C4-2B (cell line): ENCODE measurements around the gene LYSMD4.

Experiments used
- H3K27ac ChIP-seq: fragments of 450-650 bp; 2 replicates; pipeline ENCODE4 v1.5.1; 2017
- ZFX ChIP-seq: fragments of 450-650 bp; IDR thresholded peaks from 2 replicates; pipeline ENCODE4 v1.6.1; 2017
- TF ChIP-seq, protein P1 (sequence below): fragments of 450-650 bp; conservative IDR thresholded peaks from 2 replicates; pipeline ENCODE4 v1.5.1; 2017; ENCODE audit warnings: mild to moderate bottlenecking

Gene LYSMD4

DNA sequence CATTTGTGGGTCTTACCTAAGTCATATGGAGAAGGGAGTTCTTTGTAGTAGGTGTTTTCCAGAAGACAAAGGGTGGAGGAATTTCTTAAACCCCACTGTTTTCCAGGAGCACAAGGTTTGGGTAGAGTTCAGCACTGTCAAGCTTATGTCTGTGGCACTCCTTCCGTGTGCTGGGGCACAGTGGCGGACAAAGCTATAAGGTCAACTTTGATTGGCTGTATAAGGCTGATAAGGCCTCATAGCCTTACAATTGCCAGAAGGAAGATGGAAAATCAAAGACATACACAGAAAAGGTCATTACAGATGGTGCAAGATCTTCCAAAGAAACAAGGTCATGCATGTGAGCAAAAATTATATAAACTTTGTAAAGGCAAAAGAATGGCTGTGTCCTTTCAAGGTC is 3.5 kb upstream of the LYSMD4 start:
- TF ChIP-seq, protein P1, sequence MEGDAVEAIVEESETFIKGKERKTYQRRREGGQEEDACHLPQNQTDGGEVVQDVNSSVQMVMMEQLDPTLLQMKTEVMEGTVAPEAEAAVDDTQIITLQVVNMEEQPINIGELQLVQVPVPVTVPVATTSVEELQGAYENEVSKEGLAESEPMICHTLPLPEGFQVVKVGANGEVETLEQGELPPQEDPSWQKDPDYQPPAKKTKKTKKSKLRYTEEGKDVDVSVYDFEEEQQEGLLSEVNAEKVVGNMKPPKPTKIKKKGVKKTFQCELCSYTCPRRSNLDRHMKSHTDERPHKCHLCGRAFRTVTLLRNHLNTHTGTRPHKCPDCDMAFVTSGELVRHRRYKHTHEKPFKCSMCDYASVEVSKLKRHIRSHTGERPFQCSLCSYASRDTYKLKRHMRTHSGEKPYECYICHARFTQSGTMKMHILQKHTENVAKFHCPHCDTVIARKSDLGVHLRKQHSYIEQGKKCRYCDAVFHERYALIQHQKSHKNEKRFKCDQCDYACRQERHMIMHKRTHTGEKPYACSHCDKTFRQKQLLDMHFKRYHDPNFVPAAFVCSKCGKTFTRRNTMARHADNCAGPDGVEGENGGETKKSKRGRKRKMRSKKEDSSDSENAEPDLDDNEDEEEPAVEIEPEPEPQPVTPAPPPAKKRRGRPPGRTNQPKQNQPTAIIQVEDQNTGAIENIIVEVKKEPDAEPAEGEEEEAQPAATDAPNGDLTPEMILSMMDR, result no peak
- TF ChIP-seq ZFX, result no peak
- H3K27ac ChIP-seq, result no peak overlapping the region

DNA sequence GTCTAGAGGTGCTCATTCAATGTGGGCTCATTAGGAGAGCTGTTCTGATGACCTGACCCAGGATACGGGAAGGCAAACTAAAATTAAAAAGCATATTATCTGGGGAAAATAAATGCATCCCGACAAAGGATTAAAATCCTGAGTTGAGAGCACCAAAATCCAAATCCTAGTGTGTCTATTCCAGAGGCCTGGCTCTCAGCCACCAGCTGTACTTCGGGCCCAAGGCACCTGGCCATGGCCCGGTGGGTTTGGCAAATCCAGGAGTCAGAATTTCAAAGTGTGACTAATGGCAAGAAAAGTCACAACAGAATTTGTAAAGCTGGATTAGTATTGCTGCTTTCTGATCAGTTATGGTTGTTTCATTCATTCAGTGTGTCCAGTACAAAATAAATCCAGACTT is 2.6 kb upstream of the LYSMD4 start:
- H3K27ac ChIP-seq, result no peak overlapping the region
- TF ChIP-seq, protein P1, result no peak
- no peak for TF ChIP-seq ZFX

DNA sequence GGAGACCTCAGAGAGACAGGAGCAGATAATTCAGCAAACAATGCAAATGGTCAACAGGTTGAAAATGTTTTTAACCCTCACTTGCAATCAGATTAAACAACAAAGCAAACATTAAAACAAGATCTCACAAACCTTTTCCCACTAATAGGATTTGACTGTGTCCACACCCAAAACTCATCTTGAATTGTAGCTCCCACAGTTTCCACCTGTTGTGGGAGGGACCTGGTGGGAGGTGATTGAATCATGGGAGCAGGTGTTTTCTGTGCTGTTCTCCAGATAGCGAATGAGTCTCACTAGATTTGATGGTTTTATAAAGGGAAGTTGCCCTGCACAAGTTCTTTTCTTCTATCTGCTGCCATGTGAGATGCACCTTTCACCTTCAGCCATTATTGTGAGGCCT is 1.3 kb upstream of the LYSMD4 start:
- H3K27ac ChIP-seq, result no peak overlapping the region
- no peak for TF ChIP-seq ZFX
- TF ChIP-seq, protein P1, result no peak

DNA sequence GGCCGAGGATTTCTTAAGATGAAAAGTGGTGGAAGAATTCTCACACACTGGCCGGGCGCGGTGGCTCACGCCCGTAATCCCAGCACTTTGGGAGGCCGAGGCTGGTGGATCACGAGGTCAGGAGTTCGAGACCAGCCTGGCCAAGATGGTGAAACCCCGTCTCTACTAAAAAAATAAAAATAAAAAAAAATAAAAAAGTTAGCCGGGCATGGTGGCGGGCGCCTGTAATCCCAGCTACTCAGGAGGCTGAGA is 729 bp upstream of the LYSMD4 start:
- H3K27ac ChIP-seq, result peak overlapping the region; percentile 75

DNA sequence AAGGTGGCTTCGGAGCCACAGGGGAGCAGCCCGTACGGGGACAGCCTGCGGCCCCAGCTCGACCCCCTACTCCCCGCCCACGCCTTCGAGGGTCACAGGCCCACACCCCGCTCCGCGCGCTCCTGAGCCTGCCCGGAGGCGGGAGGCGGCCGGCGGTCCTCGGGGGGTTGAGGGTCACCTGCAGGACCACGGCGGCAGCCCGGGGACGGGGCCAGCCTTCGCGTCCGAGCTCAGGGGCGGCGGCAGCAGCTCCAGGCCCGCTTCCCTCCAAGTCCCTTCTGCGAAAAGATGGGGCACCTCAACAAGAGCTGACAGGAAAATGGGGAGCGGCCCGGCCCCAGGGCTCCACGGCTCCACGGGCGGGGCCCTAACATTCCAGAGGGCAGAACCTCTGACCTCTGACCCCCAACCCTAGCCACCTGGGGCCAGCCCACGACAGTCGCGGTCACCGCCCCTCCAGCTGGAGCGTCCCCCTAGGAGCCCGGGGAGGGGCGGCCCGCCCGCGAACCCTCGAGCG is 428 bp downstream of the LYSMD4 start:
- TF ChIP-seq, protein P1, result no peak
- TF ChIP-seq ZFX, result no peak; the same call in 1 of the 2 replicates
- peak overlapping the region; percentile 75 for H3K27ac ChIP-seq

DNA sequence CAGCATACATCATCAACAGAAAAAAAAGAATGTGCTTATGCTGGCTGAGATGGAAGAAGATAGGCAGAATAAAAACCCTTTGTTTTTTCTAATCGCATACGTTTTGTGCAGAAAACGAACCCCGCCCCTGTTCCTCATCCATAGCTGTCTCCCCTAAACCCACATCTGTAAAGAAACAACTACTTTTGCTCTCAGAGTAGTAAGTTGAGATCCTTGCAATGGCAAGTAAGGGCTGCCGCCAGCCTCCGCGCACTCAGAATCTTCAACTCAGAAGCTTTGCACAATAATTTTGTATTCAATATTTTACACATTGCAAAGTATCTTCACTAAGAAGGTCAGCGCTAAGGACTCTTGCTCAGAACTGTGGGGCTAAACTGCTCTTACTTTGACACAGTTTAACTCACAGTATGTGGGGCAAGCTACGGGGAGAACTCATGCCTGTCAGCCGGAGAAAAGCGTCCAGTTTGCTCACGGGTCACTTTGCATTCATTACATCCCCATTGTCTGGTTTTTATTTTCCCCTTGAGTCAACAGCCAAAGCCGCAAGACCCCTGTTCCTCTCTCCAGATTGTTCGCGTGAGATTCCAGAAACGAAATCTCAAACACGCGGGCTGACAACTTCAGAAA is 1.0 kb downstream of the LYSMD4 start:
- TF ChIP-seq, protein P1, result no peak
- no peak for TF ChIP-seq ZFX
- peak overlapping the region; percentile 75; the same call in 1 of the 2 replicates for H3K27ac ChIP-seq

DNA sequence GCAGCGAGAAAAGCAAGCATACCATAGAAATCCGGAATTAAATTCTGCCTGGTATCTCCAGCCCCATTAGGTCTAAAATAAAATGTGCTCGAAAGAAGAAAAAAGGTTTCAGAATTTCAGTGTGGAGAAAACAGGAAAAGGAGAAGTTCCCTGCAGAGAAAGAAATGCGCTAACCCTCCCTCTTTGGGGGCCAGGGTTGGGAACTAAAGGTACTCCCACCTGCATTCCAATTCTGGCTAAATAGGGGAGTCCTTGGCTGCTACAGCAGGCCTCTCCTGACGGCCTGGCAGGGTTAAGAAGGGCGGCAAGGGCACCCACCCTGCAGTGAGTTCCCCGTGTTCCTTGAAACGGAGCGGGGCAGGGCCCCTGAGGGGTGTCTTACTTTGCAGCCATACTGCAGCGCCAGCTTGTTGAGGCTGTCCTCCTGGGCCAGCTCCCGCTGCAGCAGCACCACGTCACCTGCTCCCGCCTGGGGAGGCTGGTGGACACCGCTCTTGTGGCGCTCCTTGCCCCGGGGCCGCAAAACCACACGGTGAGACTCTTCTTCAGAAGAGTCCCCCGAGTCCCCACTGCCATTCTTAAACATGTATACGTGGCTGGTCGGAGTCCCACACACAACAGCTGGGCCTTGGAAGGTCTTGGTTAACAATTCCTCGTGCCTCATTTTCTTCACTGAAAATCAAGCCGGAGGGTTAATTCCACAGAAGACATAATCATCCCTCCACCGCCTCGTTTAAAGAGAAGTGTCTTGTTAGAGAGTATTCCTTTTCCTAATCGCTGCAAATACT is 1.7 kb downstream of the LYSMD4 start:
- TF ChIP-seq, protein P1, result no peak
- TF ChIP-seq ZFX, result no peak
- no peak overlapping the region for H3K27ac ChIP-seq
